Panc1 (cell line): ENCODE measurements around the gene NPEPL1. TPM values are rescaled to one million over a fixed set of nuclear protein-coding genes. Genes with fewer than 3 reads are reported as not detected.

ENCODE experiments used
- ATAC-seq: fragments of 200-7000 bp; cut with Tn5 transposase; 2 replicates; pipeline ENCODE4 v1.9.1; 2020; ENCODE audit warnings: mild to moderate bottlenecking, moderate library complexity
- BruUV-seq: library from RNA; stranded (reverse); fragments of 400-500 nt; replicated peaks from 2 replicates; lab custom pipeline; 2021; lab: Mats Ljungman, UMichigan
- CTCF ChIA-PET: fragments of 300-600 bp; sonication (Branson Sonifier 250); formaldehyde crosslinking; loops from one replicate; lab custom pipeline; 2022; ENCODE audit warnings: antibody characterized with exemption; lab: Charles Lee
- POLR2A ChIA-PET: fragments of 300-600 bp; sonication (Branson Sonifier 250); formaldehyde crosslinking; loops from one replicate; lab custom pipeline; 2022; ENCODE audit warnings: antibody characterized with exemption; lab: Charles Lee
- DNase-seq: peaks from one replicate; pipeline ENCODE4 v3.0.0-alpha.2; 2010; ENCODE audit warnings: low read depth, low spot score
- H3K27ac ChIP-seq: 2 replicates; pipeline ENCODE4 v1.5.1; 2011; ENCODE audit warnings: mild to moderate bottlenecking, low read length, inconsistent platforms
- H3K27me3 ChIP-seq: fragments of 200-500 bp; sonication (Bioruptor generic); 2 replicates; pipeline ENCODE4 v1.6.0; 2014; ENCODE audit warnings: low read length, inconsistent platforms; ENCODE audit not compliant: control insufficient read depth, insufficient read depth
- H3K36me3 ChIP-seq: fragments of 200-500 bp; sonication (Bioruptor generic); 2 replicates; pipeline ENCODE4 v1.5.1; 2014; ENCODE audit warnings: inconsistent platforms, mild to moderate bottlenecking, low read length, moderate library complexity; ENCODE audit not compliant: control insufficient read depth, insufficient read depth
- H3K4me1 ChIP-seq: 2 replicates; pipeline ENCODE4 v1.5.1; 2011; ENCODE audit warnings: inconsistent platforms, mild to moderate bottlenecking, low read length, moderate library complexity; ENCODE audit not compliant: control insufficient read depth, insufficient read depth
- H3K4me3 ChIP-seq, 2 experiments: 2 replicates each; pipeline ENCODE4 v1.5.1; 2011 to 2012; ENCODE audit warnings: low read depth in 2 of 2, low read length in 2 of 2, mild to moderate bottlenecking in 2 of 2, inconsistent platforms in 1 of 2, moderate library complexity in 1 of 2
- H3K9me3 ChIP-seq: fragments of 200-500 bp; sonication (Bioruptor generic); 2 replicates; pipeline ENCODE4 v1.5.1; 2014; ENCODE audit warnings: low read depth, mild to moderate bottlenecking, inconsistent platforms, low read length, moderate library complexity; ENCODE audit not compliant: control insufficient read depth, insufficient read depth
- POLR2AphosphoS5 ChIP-seq: IDR thresholded peaks from 2 replicates; pipeline ENCODE4 v1.6.1; 2012; ENCODE audit warnings: mild to moderate bottlenecking, low read depth, low read length, moderate library complexity
- REST ChIP-seq, 2 experiments: IDR thresholded peaks; 2 replicates each; pipeline ENCODE4 v1.6.1; 2011 to 2012; ENCODE audit warnings: low read depth in 2 of 2, control low read depth in 1 of 2, low read length in 1 of 2, mild to moderate bottlenecking in 1 of 2, moderate library complexity in 1 of 2; ENCODE audit not compliant: insufficient read depth in 1 of 2
- SIN3A ChIP-seq: IDR thresholded peaks from 2 replicates; pipeline ENCODE4 v1.6.1; 2012; ENCODE audit warnings: low read depth, mild to moderate bottlenecking, low read length, moderate library complexity, borderline replicate concordance; ENCODE audit not compliant: insufficient read depth
- TCF7L2 ChIP-seq: IDR thresholded peaks from 2 replicates; pipeline ENCODE4 v1.6.1; 2011; ENCODE audit warnings: mild to moderate bottlenecking, low read depth, low read length, inconsistent platforms
- in situ Hi-C: cut with HindIII; loops from 2 replicates; pipeline ENCODE4 v1.10.0; 2016; ENCODE audit warnings: low sequenced_read_pairs, low pct_unique_long_range_greater_than_20kb
- intact Hi-C: fragments of 100-400 bp; cut with micrococcal nuclease; formaldehyde crosslinking; loops from one replicate; pipeline ENCODE4 v1.10.0; 2022; ENCODE audit not compliant: unreplicated experiment
- total RNA-seq: library from RNA; stranded (reverse); gene quantifications from one replicate; pipeline ENCODE4 v1.2.1, GENCODE V29; 2021; ENCODE audit not compliant: unreplicated experiment
- TF ChIP-seq, protein P1 (sequence below): fragments of 450-650 bp; IDR thresholded peaks from 2 replicates; pipeline ENCODE4 v1.5.1; 2017; ENCODE audit warnings: mild to moderate bottlenecking

The NPEPL1 gene
- total RNA-seq, 1 experiment from 2014 or later, result 27.4 TPM

DNA sequence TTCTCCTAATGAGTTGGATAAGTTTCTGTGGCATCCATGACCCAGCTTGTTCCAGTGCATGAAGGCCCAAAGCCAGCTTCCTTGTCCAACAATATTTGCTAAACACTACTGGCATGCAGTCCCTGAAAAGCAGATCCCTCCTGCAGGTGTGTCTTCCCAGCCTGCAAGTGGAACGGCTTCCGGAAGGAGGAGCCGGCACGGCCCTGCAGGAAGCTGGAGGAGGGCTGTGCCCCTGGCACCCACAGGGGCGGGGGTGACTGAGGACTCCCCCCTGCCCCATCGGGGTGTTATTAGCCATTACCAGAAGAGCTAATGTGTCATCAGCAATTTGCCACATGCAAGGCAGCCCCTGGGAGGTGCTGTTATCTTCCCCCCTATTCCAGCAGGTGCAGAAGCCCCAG is 27.4 kb downstream of the NPEPL1 start:
- in situ Hi-C loops (no loop called here), intact Hi-C loops (no loop called here)
- DNase-seq (no peak), ATAC-seq (no peak)
- H3K9me3 ChIP-seq, result no peaks in the 10 kb centered on the region
- BruUV-seq, result no TSS peak
- ChIA-PET CTCF (no interaction called here), POLR2A (no interaction called here)
- H3K4me1 ChIP-seq, result no peaks in the 10 kb centered on the region
- peaks cover 13% of the 10 kb centered on the region for H3K27me3 ChIP-seq
- no peak overlapping the region for H3K27ac ChIP-seq
- H3K36me3 ChIP-seq, result no peaks in the 10 kb centered on the region
- TF ChIP-seq REST (IDR thresholded peaks at IDR 0.05; ENCODE audit: insufficient read depth in 1 of 2, low read depth in 2 of 2, low read length in 1 of 2) (no peak), TCF7L2 (no peak), SIN3A (no peak), POLR2AphosphoS5 (no peak)
- TF ChIP-seq, protein P1, sequence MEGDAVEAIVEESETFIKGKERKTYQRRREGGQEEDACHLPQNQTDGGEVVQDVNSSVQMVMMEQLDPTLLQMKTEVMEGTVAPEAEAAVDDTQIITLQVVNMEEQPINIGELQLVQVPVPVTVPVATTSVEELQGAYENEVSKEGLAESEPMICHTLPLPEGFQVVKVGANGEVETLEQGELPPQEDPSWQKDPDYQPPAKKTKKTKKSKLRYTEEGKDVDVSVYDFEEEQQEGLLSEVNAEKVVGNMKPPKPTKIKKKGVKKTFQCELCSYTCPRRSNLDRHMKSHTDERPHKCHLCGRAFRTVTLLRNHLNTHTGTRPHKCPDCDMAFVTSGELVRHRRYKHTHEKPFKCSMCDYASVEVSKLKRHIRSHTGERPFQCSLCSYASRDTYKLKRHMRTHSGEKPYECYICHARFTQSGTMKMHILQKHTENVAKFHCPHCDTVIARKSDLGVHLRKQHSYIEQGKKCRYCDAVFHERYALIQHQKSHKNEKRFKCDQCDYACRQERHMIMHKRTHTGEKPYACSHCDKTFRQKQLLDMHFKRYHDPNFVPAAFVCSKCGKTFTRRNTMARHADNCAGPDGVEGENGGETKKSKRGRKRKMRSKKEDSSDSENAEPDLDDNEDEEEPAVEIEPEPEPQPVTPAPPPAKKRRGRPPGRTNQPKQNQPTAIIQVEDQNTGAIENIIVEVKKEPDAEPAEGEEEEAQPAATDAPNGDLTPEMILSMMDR, result no peak
- no peak overlapping the region for H3K4me3 ChIP-seq

DNA sequence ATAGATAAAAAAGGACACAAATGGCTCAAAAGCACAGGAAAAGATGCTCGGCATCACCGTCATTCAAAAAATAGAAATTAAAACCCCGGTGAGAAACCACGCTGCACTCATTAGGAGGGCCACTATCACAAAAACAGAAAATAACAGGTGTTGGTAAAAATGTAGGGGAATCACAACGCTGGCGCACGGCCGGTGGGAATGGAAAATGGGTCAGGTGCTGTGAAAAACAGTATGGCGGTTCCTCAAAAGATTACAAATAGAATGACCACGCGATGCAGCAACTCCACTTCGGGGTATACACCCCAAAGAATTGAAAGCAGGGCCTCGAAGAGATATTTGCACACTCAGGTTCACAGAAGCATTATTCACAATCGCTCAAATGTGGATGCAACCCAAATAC is 28.3 kb downstream of the NPEPL1 start:
- Histone ChIP-seq H3K9me3 (no peaks in the 10 kb centered on the region), H3K4me3 (no peak overlapping the region), H3K27me3 (peaks cover 14% of the 10 kb centered on the region), H3K36me3 (no peaks in the 10 kb centered on the region), H3K4me1 (no peaks in the 10 kb centered on the region), H3K27ac (no peak overlapping the region)
- no TSS peak for BruUV-seq
- POLR2A ChIA-PET, result no interaction called here
- no peak for DNase-seq
- TF ChIP-seq POLR2AphosphoS5 (no peak), TCF7L2 (no peak), SIN3A (no peak), REST (IDR thresholded peaks at IDR 0.05; ENCODE audit: insufficient read depth in 1 of 2, low read depth in 2 of 2, low read length in 1 of 2) (no peak)
- TF ChIP-seq, protein P1, result no peak
- in situ Hi-C loops, result no loop called here
- ATAC-seq, result no peak
- intact Hi-C loops, result no loop called here
- CTCF ChIA-PET, result no interaction called here
